ENCODE data around the gene PNPLA6. TPM values are rescaled to one million over a fixed set of nuclear protein-coding genes. Genes with fewer than 3 reads are reported as not detected.

Gene PNPLA6
- total and polyA plus RNA-seq, 2 experiments from 2014 or later: 65.0 to 86.6 TPM

DNA sequence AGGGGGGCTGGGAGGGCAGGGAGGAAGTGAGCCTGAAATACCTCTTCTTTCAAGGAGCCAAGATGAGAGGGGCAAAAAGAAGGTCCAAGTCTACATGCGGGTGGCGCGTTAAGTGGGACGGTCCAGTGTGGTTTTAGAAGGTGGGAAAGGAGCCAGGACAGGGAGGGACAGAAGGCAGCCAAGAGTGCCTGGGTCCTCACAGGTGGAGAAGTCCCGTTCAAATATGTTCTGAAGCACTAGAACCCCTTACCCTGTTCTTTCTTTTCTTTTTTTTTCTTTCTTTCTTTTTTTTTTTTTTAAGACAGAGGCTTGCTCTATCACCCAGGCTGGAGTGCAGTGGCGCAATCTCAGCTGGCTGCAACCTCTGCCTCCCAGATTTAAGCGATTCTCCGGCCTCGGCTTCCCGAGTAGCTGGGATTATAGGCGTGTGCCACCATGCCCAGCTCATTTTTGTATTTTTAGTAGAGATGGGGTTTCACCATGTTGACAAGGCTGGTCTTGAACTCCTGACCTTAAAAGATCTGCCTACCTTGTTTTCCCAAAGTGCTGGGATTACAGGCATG is 67.5 kb downstream of the PNPLA6 start:
- in situ Hi-C loops (cut with MboI): no loop called here
- Histone ChIP-seq H3K9ac (no peak overlapping the region), H3K4me2 (ENCODE audit: unreplicated experiment) (no peak overlapping the region), H3K27ac (no peak overlapping the region), H3K9me3 (ENCODE audit: low read depth) (no peaks in the 10 kb centered on the region), H3F3A (ENCODE audit: insufficient read depth) (no peaks in the 10 kb centered on the region), H3K27me3 (replicated peaks; ENCODE audit: insufficient read depth) (no peaks in the 10 kb centered on the region), H2AFZ (no peak overlapping the region), H4K20me1 (ENCODE audit: insufficient read depth) (no peaks in the 10 kb centered on the region), H3K36me3 (ENCODE audit: low read depth) (no peaks in the 10 kb centered on the region), H3K4me1 (ENCODE audit: insufficient read depth) (no peaks in the 10 kb centered on the region), H3K9me2 (ENCODE audit: insufficient read depth) (no peaks in the 10 kb centered on the region), H3K79me2 (ENCODE audit: insufficient read depth) (no peaks in the 10 kb centered on the region), H3K4me3 (no peak overlapping the region)
- WGBS, 2 experiments (ENCODE audit: low coverage in 1 of 2, low lambda C conversion rate in 2 of 2, missing lambda C conversion rate in 2 of 2): 51 to 66% methylated on average over 11 of the region's 11 CpGs
- no peak for TF ChIP-seq EZH2 (IDR thresholded peaks at IDR 0.05; ENCODE audit: insufficient read depth, poor library complexity, severe bottlenecking)
- TF ChIP-seq EZH2phosphoT487 (IDR thresholded peaks at IDR 0.05; ENCODE audit: insufficient read depth, low read depth): no peak
- DNase-seq: no peak

DNA sequence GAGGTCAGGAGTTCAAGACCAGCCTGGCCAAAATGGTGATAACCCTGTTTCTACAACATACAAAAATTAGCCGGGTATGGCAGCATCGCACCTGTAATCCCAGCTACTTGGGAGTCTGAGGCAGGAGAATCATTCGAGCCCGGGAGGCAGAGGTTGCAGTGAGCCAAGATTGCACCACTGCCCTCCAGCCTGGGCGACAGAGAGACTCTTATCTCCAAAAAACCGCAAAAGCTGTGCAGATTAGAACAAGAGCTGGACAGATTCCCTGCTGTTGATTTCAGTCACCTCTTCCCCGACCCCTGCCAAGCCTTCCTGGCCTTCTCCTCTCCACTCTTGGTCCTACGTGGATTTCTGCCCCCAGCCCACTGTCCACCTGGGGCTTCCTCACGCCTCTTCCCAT is 68.4 kb downstream of the PNPLA6 start:
- no peak for DNase-seq
- no peaks in the 10 kb centered on the region for H3K9me3 ChIP-seq (ENCODE audit: low read depth)
- no peaks in the 10 kb centered on the region for H3K4me1 ChIP-seq (ENCODE audit: insufficient read depth)
- H3K27ac ChIP-seq: no peak overlapping the region
- H3K4me2 ChIP-seq (ENCODE audit: unreplicated experiment): no peak overlapping the region
- WGBS, 2 experiments (ENCODE audit: low coverage in 1 of 2, low lambda C conversion rate in 2 of 2, missing lambda C conversion rate in 2 of 2): 80 to 81% methylated on average over 9 of the region's 9 CpGs
- H3K79me2 ChIP-seq (ENCODE audit: insufficient read depth): no peaks in the 10 kb centered on the region
- H3K27me3 ChIP-seq (replicated peaks; ENCODE audit: insufficient read depth): no peaks in the 10 kb centered on the region
- no peak overlapping the region for H3K9ac ChIP-seq
- no peaks in the 10 kb centered on the region for H4K20me1 ChIP-seq (ENCODE audit: insufficient read depth)
- TF ChIP-seq EZH2 (IDR thresholded peaks at IDR 0.05; ENCODE audit: insufficient read depth, poor library complexity, severe bottlenecking) (no peak), EZH2phosphoT487 (IDR thresholded peaks at IDR 0.05; ENCODE audit: insufficient read depth, low read depth) (no peak)
- H3K9me2 ChIP-seq (ENCODE audit: insufficient read depth): no peaks in the 10 kb centered on the region
- no peaks in the 10 kb centered on the region for H3K36me3 ChIP-seq (ENCODE audit: low read depth)
- no peak overlapping the region for H3K4me3 ChIP-seq
- H3F3A ChIP-seq (ENCODE audit: insufficient read depth): no peaks in the 10 kb centered on the region
- no peak overlapping the region for H2AFZ ChIP-seq
- in situ Hi-C loops (cut with MboI): no loop called here

- no peaks in the 10 kb centered on the region for H3K36me3 ChIP-seq (ENCODE audit: low read depth)
- no peak overlapping the region for H3K9ac ChIP-seq
- H3K4me3 ChIP-seq: no peak overlapping the region
- no peaks in the 10 kb centered on the region for H3K9me3 ChIP-seq (ENCODE audit: low read depth)
- no peaks in the 10 kb centered on the region for H3F3A ChIP-seq (ENCODE audit: insufficient read depth)
- H2AFZ ChIP-seq: no peak overlapping the region
- no peaks in the 10 kb centered on the region for H3K79me2 ChIP-seq (ENCODE audit: insufficient read depth)
- no peak for TF ChIP-seq EZH2 (IDR thresholded peaks at IDR 0.05; ENCODE audit: insufficient read depth, poor library complexity, severe bottlenecking)
- TF ChIP-seq EZH2phosphoT487 (IDR thresholded peaks at IDR 0.05; ENCODE audit: insufficient read depth, low read depth): no peak
- peak; percentile 19 for DNase-seq
- H3K27ac ChIP-seq: no peak overlapping the region
- H4K20me1 ChIP-seq (ENCODE audit: insufficient read depth): no peaks in the 10 kb centered on the region
- no peak overlapping the region for H3K4me2 ChIP-seq (ENCODE audit: unreplicated experiment)
- H3K27me3 ChIP-seq (replicated peaks; ENCODE audit: insufficient read depth): no peaks in the 10 kb centered on the region
- 70 to 88% methylated on average over 8 to 14 of the region's 14 CpGs for WGBS, 2 experiments (ENCODE audit: low coverage in 1 of 2, low lambda C conversion rate in 2 of 2, missing lambda C conversion rate in 2 of 2)
- no peaks in the 10 kb centered on the region for H3K9me2 ChIP-seq (ENCODE audit: insufficient read depth)
- H3K4me1 ChIP-seq (ENCODE audit: insufficient read depth): no peaks in the 10 kb centered on the region
- in situ Hi-C loops (cut with MboI): no loop called here
These were observed 70.1 kb downstream of the PNPLA6 start for GRCh38 chr19:7605490-7606222.

DNA sequence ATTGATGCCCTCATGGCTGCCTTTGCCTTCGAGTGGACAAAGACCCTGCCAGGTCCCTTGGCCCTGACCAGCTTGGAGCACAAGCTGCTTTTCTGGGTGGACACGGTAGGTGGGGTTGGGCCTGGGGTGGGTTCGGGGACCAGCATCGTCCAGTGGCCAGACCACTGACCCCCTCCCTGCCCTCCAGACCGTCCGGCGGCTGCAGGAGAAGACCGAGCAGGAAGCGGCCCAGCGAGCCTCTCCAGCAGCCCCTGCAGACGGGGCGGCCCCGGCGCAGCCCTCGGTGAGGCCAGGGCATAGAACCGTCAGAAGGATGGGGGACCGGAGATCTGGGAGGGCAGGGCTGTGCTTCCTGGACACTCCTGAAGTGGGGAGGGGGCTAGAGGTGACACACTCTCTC is 70.8 kb downstream of the PNPLA6 start:
- no peak overlapping the region for H3K9ac ChIP-seq
- no peak overlapping the region for H3K4me3 ChIP-seq
- H3K9me2 ChIP-seq (ENCODE audit: insufficient read depth): no peaks in the 10 kb centered on the region
- H3K9me3 ChIP-seq (ENCODE audit: low read depth): no peaks in the 10 kb centered on the region
- H3F3A ChIP-seq (ENCODE audit: insufficient read depth): no peaks in the 10 kb centered on the region
- TF ChIP-seq EZH2 (IDR thresholded peaks at IDR 0.05; ENCODE audit: insufficient read depth, poor library complexity, severe bottlenecking) (no peak), EZH2phosphoT487 (IDR thresholded peaks at IDR 0.05; ENCODE audit: insufficient read depth, low read depth) (no peak)
- no peak overlapping the region for H3K4me2 ChIP-seq (ENCODE audit: unreplicated experiment)
- DNase-seq: no peak
- H4K20me1 ChIP-seq (ENCODE audit: insufficient read depth): no peaks in the 10 kb centered on the region
- no peaks in the 10 kb centered on the region for H3K27me3 ChIP-seq (replicated peaks; ENCODE audit: insufficient read depth)
- WGBS, 2 experiments (ENCODE audit: low coverage in 1 of 2, low lambda C conversion rate in 2 of 2, missing lambda C conversion rate in 2 of 2): 75% methylated on average over 10 to 16 of the region's 17 CpGs
- H3K27ac ChIP-seq: no peak overlapping the region
- no peaks in the 10 kb centered on the region for H3K36me3 ChIP-seq (ENCODE audit: low read depth)
- H2AFZ ChIP-seq: no peak overlapping the region
- H3K79me2 ChIP-seq (ENCODE audit: insufficient read depth): no peaks in the 10 kb centered on the region
- no peaks in the 10 kb centered on the region for H3K4me1 ChIP-seq (ENCODE audit: insufficient read depth)
- in situ Hi-C loops (cut with MboI): no loop called here

Data from GM23248 (cell line).